Astrocyte of the cerebellum (primary cell): ENCODE measurements around the gene MAPK9.

ENCODE experiments used
- DNase-seq: peaks from one replicate; pipeline ENCODE4 v3.0.0-alpha.2; 2011; ENCODE audit warnings: low read depth
- H3K4me3 ChIP-seq: 2 replicates; pipeline ENCODE4 v1.5.1; 2011; ENCODE audit warnings: mild to moderate bottlenecking, low read depth, low read length, moderate library complexity
- in situ Hi-C: cut with HindIII; loops from 2 replicates; pipeline ENCODE4 v1.10.0; 2017; ENCODE audit warnings: low sequenced_read_pairs
- TF ChIP-seq, protein P1 (sequence below): IDR thresholded peaks from 2 replicates; pipeline ENCODE4 v1.5.1; 2012; ENCODE audit warnings: low read length, low read depth, moderate library complexity, mild to moderate bottlenecking; ENCODE audit errors: missing control alignments

Gene MAPK9

GRCh38 chr5:180331647-180331950 is 39.7 kb upstream of the MAPK9 start:
- H3K4me3 ChIP-seq, result no peak overlapping the region
- TF ChIP-seq, protein P1, sequence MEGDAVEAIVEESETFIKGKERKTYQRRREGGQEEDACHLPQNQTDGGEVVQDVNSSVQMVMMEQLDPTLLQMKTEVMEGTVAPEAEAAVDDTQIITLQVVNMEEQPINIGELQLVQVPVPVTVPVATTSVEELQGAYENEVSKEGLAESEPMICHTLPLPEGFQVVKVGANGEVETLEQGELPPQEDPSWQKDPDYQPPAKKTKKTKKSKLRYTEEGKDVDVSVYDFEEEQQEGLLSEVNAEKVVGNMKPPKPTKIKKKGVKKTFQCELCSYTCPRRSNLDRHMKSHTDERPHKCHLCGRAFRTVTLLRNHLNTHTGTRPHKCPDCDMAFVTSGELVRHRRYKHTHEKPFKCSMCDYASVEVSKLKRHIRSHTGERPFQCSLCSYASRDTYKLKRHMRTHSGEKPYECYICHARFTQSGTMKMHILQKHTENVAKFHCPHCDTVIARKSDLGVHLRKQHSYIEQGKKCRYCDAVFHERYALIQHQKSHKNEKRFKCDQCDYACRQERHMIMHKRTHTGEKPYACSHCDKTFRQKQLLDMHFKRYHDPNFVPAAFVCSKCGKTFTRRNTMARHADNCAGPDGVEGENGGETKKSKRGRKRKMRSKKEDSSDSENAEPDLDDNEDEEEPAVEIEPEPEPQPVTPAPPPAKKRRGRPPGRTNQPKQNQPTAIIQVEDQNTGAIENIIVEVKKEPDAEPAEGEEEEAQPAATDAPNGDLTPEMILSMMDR, result no peak
- no peak for DNase-seq
- in situ Hi-C loops, result no loop called here

DNA sequence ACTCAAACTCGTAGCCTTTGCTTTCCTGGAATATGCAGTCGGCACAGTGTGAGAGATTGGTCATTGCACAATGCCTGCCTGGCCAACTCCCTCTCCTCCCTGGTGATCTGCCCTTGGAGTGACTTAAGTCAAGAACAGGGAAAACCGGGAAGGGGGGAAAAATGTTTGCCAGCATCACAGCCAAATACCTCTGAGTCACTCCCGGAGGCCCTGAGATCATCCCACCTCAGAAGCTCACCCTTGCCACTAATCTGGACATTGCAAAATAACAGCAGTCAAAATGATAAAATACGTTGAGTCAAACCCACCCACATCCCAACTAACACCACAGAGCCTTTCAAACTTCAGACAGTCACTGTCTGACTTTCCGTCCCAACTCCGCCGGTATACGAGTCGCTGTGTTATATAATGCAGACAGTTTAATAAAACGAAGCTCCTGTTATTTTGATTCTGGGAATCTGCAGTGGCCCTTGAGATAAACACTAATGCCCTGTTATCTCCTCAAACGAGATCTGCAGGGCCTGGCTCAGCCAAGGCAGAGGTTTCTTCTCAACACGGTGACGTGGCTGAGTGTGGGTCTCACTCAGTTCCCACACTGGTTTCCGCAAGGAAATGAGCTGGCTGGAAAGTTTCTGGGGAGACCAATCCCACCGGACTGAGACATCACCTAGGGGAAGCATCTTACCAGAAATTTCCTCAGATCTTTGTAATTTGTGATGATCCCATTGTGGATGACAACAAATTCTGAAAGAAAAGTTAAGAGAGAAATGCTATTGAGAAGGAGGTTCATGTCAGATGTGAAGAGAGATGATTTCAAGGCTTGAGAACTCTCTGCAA is 39.1 kb upstream of the MAPK9 start:
- TF ChIP-seq, protein P1, result no peak
- no peak overlapping the region for H3K4me3 ChIP-seq
- in situ Hi-C loops, result no loop called here
- DNase-seq, result peak; percentile 94

GRCh38 chr5:180330270-180330648 is 38.4 kb upstream of the MAPK9 start:
- no peak overlapping the region for H3K4me3 ChIP-seq
- in situ Hi-C loops, result no loop called here
- no peak for DNase-seq
- TF ChIP-seq, protein P1, result no peak

- no peak for DNase-seq
- no peak overlapping the region for H3K4me3 ChIP-seq
- in situ Hi-C loops, result no loop called here
- TF ChIP-seq, protein P1, result no peak
These were observed 37.9 kb upstream of the MAPK9 start for GRCh38 chr5:180329606-180330269.

DNA sequence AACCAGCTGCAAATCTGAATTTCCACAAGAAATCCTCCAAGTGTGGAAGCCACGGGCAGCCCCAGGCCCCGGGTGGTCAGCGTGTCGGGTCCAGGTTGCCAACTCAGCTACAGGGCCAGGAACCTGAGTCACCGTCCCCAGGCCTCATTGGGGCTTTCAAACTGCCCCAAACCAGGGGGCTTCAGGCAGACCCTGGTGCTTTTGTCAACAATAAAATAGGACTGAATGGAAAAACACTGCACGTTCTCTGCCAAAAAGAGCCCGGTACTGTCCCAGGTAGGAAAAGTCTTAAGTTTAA is 37.2 kb upstream of the MAPK9 start:
- TF ChIP-seq, protein P1, result no peak
- no peak for DNase-seq
- in situ Hi-C loops, result no loop called here
- H3K4me3 ChIP-seq, result no peak overlapping the region

DNA sequence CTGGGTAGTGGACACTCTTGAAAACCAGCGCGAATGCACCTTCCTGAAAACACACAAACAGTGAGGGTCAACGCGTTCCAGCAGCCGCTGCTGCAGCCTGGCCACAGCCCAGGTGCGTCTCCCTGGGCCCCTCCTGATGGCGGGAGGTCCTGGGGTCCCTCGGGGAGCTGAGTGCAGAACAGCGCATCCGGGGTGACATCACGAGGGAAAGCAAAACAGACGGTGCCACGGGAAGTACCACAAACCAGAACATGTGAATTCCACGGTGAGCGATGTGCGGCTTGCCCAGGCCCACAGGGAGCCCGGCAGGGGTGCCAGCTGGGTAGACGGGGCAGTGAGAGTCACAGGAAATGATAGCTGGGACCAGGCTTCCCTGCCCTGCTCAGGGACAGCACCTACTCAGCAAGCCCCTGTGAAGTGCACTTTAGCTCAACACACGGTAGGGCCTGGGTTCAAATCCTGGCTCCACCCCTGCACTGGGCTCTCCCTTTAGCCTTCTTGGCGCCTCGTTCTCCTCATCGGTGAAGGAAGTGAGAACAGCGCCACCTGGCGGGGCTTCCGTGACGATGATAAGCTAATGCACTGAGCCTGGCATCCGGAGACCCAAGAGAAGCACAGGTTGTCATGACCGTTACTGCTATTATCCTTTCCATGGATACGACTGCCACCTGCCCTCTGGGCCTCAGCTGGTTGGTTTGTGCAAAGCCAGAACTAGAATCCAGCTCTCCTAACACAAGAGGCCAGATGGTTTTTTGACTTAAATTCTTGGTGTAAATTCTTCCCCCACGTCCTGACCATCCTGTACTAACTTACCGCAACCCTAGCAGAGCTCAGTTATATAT is 36.6 kb upstream of the MAPK9 start:
- DNase-seq, result no peak
- in situ Hi-C loops, result no loop called here
- TF ChIP-seq, protein P1, result peak; percentile 73
- no peak overlapping the region for H3K4me3 ChIP-seq
